ENCODE data around the gene MYO7A. TPM values are rescaled to one million over a fixed set of nuclear protein-coding genes. Genes with fewer than 3 reads are reported as not detected.

MYO7A gene
- polyA plus RNA-seq, 1 donor, result 4.0 TPM

DNA sequence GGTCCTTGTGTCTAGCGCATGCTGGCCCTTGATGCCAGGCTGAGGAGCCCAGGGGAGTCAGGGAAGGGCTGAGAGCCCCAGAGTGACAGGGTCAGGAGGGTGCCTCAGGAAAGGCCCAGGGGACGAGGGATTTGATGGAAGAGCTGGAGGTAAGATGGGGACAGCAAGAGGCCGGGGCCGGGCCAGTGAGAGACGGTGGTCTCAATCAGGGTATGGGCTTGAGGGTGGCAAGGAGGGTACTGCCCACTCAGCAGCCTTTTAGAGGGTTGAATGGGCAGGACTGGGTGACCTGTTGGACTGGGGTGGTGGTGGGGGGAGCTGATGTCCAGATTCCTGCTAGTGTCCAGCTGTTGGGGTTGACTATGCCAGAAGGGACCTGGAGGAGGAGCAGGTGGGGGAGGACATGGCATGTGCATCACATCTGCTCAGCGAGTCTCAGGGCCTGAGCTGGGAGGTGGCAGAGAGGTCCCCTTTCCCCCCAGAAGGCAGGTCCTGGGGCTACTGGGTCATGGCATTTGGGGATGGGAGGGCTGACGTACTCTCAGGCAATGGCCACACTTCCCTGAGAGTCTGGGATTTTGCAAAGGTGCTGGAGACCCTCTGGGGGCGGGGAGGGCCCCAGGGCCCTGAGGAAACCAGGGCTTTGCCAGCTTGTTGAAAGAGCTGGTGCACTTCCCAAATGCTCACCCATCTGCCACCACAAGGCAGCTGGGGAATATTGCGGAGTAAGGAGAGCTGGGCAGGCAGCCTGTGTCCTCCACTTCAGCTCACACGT is 18.4 kb downstream of the MYO7A start:
- no peak for DNase-seq (ENCODE audit: low read depth)

DNA sequence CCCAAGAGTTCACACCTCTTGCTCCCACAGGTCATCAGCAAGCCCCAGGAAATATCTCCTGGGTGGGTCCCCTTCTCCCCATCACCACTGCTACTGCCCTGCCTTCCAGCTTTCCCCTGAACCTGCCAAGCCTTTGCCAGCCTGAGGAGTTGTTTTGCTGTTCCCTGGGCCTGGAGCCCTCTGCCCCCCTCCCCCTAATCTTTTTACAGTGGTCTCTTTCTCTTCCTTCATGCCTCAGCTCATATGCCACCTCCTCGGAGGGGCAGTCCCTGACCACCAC is 18.9 kb downstream of the MYO7A start:
- no peak for DNase-seq (ENCODE audit: low read depth)

- DNase-seq (ENCODE audit: low read depth), result no peak
Observed at GRCh38 chr11:77147668-77148321, 19.7 kb downstream of the MYO7A start.

DNA sequence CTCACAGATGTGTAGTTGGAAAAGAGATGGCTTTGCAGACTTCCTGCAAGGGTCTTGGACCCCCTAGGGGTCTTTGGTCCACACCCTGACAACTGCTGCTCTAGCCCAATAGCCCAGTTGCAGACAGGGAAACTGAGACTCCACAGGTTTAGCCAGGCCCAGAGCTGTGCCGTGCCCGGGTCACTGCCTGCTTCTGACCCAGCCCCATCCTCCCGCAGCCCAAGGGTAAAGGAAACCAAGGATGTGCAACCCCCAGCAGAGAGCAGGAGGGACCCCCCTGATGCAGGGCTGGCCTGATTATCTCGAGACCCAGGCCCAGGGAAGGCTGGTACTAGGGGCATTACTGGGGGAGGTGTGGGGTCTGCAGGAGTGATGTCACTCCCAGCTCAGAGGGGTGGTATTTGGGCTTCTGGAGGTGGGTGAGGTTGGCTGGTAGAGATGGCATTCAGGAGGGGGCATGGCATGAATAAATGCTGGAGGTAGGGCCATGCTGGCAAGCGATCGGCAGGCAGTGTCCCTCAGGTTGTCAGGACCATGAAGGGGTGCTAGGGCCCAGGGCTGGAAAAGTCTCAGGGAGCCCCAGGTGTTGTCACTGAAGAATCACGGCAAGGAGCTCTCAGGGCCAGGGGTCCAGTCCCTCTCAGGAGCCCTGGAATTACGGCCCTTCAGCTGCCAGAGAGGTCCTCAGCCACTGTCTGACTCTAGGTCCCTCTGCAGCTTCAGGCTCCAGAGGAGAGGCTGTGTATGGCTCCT is 21.1 kb downstream of the MYO7A start:
- no peak for DNase-seq (ENCODE audit: low read depth)

GRCh38 chr11:77149716-77150392 is 21.8 kb downstream of the MYO7A start:
- DNase-seq (ENCODE audit: low read depth), result no peak

DNA sequence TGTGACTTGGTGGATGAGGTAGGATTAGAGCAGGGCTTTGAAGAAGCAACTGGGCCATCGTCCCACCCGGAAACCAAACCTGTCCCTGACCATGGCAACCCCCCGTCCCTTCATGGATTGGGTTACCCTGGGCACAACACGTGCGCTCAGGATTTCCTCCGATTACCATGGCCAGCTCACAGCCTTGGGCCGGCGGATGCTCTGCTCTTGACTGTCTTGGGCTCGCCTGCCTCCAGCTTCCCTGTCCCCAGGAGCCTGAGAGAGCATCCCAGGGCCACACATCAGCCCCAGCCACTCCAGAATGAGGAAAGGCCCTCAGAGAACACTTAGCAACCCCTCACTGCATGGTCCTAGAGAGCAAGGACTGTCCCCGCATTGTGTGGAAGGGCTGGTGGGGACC is 22.8 kb downstream of the MYO7A start:
- DNase-seq (ENCODE audit: low read depth), result no peak

GRCh38 chr11:77151804-77152509 is 23.9 kb downstream of the MYO7A start:
- DNase-seq (ENCODE audit: low read depth), result no peak

GRCh38 chr11:77152846-77153245 is 24.8 kb downstream of the MYO7A start:
- DNase-seq (ENCODE audit: low read depth), result no peak

- no peak for DNase-seq (ENCODE audit: low read depth)
Observed at GRCh38 chr11:77153276-77154185, 25.5 kb downstream of the MYO7A start.

- no peak for DNase-seq (ENCODE audit: low read depth)
Observed at GRCh38 chr11:77154381-77155081, 26.5 kb downstream of the MYO7A start.

GRCh38 chr11:77155082-77155475 is 27.0 kb downstream of the MYO7A start:
- no peak for DNase-seq (ENCODE audit: low read depth)

- no peak for DNase-seq (ENCODE audit: low read depth)
Observed at GRCh38 chr11:77155556-77156130, 27.6 kb downstream of the MYO7A start.

DNA sequence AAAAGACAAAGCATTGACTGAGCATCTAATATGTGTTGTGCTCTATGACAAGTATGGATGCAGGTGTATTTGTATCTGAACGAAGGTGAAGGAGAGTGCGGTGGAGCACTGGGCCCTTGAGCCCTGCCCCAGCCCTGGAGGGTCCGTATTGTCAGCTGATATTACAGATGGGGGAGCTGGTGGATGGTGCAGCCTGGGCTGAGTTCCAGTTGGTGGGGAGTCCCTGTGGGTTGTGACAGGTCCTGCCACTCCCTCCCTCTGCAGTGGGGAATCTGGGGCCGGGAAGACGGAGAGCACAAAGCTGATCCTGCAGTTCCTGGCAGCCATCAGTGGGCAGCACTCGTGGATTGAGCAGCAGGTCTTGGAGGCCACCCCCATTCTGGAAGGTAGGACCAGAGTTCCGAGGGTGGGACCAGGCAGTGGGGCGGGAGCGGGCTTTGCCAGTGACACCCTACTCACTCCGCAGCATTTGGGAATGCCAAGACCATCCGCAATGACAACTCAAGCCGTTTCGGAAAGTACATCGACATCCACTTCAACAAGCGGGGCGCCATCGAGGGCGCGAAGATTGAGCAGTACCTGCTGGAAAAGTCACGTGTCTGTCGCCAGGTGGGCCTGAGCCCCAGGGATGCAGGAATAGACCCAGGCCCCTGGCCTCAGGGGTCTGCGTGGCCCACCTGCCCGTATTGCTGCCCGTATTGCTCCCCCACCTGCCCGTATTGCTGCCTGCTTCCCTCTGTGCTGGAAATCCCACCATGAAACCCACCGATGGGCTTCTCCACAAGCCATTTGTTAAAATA is 28.6 kb downstream of the MYO7A start:
- DNase-seq (ENCODE audit: low read depth), result no peak

GRCh38 chr11:77158041-77158695 is 30.1 kb downstream of the MYO7A start:
- no peak for DNase-seq (ENCODE audit: low read depth)

GRCh38 chr11:77159219-77159936 is 31.3 kb downstream of the MYO7A start:
- no peak for DNase-seq (ENCODE audit: low read depth)

DNA sequence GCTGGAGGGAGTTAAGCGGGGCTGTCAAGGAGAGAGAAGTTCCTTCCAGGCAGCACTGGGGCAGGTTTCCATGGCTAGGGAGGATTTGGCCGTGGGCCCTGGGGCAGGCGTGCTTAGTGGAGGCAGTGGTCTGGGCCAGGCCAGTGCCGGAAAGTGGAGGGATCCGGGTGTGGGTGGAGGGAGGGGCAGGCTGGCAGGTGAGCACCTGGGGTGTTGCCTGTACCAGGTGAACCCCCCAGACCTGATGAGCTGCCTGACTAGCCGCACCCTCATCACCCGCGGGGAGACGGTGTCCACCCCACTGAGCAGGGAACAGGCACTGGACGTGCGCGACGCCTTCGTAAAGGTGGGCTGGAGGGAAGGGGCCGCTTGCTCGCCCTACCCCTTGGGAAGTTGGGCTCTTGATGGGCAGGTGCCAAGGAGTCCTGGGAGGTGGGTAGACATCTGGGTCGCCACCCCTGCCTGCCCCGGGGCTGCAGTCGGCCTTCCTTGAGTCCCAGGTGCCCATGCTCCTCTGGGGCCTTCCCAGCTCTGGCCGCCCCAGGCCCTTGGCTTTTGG is 32.0 kb downstream of the MYO7A start:
- no peak for DNase-seq (ENCODE audit: low read depth)

- no peak for DNase-seq (ENCODE audit: low read depth)
Observed at GRCh38 chr11:77163271-77163670, 35.2 kb downstream of the MYO7A start.

All from forelimb muscle (tissue), 1 donor.